ENCODE results near the gene CDCA4. TPM values are rescaled to one million over a fixed set of nuclear protein-coding genes. Genes with fewer than 3 reads are reported as not detected.

The CDCA4 gene
- total and polyA plus RNA-seq, 2 donors (not counting 1 experiment from before 2014, with no cell fraction given) = 6.3 to 11.7 TPM

- peaks cover 0 to 9% (median 0%) of the 10 kb centered on the region in 4 experiments for H3K27me3 ChIP-seq (replicated peaks in 1 of 4; ENCODE audit: control extremely low read depth in 1 of 4, control insufficient read depth in 3 of 4, insufficient read depth in 4 of 4, low read length in 3 of 4)
- ATAC-seq (ENCODE audit: low read depth) (no peak), DNase-seq (peak; percentile 4)
- no peak overlapping the region for H2AFZ ChIP-seq (ENCODE audit: insufficient read depth, low read depth, low read length, poor library complexity, severe bottlenecking)
- peaks cover 7% of the 10 kb centered on the region for H3K4me1 Mint-ChIP-seq
- no peak overlapping the region for H3K9ac ChIP-seq (ENCODE audit: low read length)
- no peak overlapping the region for H3K4me3 Mint-ChIP-seq
- intact Hi-C loops (cut with micrococcal nuclease) = no loop called here
- no peak overlapping the region for H3K27ac ChIP-seq (ENCODE audit: low read length in 2 of 2)
- WGBS (ENCODE audit: insufficient coverage) = 95% methylated on average over 17 of the region's 17 CpGs
- ChIA-PET CTCF (interaction anchor here (0.6 to 9.8 kb wide), 11 partner anchors 17 to 1393 kb away, joined by 3 to 132 read pairs (median 5); no protein-coding TSS in a partner anchor), POLR2A (no interaction called here)
- no peaks in the 10 kb centered on the region for H3K36me3 ChIP-seq (replicated peaks in 1 of 2; ENCODE audit: control extremely low read depth in 1 of 2, control insufficient read depth in 1 of 2, extremely low read depth in 1 of 2, insufficient read depth in 2 of 2, low read length in 1 of 2)
- no peak overlapping the region for H3K4me3 ChIP-seq (ENCODE audit: control extremely low read depth in 1 of 5, extremely low read depth in 1 of 5, insufficient read depth in 1 of 5, low read depth in 2 of 5, low read length in 4 of 5)
- no peaks in the 10 kb centered on the region for H3K9me3 Mint-ChIP-seq (ENCODE audit: insufficient read depth)
- H3K79me2 ChIP-seq (ENCODE audit: control insufficient read depth, insufficient read depth, low read length) = no peaks in the 10 kb centered on the region
- H3K9me3 ChIP-seq (ENCODE audit: control extremely low read depth in 1 of 3, control insufficient read depth in 2 of 3, insufficient read depth in 1 of 3, low read length in 2 of 3) = no peaks in the 10 kb centered on the region
- no peak overlapping the region for H3K4me2 ChIP-seq (replicated peaks; ENCODE audit: low read depth, low read length, poor library complexity, severe bottlenecking)
- H4K20me1 ChIP-seq (ENCODE audit: control insufficient read depth, insufficient read depth, low read length, poor library complexity, severe bottlenecking) = peaks cover 12% of the 10 kb centered on the region
- no peak for TF ChIP-seq EZH2 (IDR thresholded peaks at IDR 0.05; ENCODE audit: borderline replicate concordance, insufficient read depth, low read depth, low read length, poor library complexity, severe bottlenecking)
- TF ChIP-seq CTCF (IDR thresholded peaks at IDR 0.05) = no peak
- peaks cover 5 to 16% of the 10 kb centered on the region in 2 donors for H3K4me1 ChIP-seq (ENCODE audit: control insufficient read depth in 2 of 2, insufficient read depth in 2 of 2, low read length in 2 of 2)
- no peak overlapping the region for H3K27ac Mint-ChIP-seq
- no peaks in the 10 kb centered on the region for H3K27me3 Mint-ChIP-seq
These were observed 21.9 kb upstream of the CDCA4 start for GRCh38 chr14:105042813-105043212.

DNA sequence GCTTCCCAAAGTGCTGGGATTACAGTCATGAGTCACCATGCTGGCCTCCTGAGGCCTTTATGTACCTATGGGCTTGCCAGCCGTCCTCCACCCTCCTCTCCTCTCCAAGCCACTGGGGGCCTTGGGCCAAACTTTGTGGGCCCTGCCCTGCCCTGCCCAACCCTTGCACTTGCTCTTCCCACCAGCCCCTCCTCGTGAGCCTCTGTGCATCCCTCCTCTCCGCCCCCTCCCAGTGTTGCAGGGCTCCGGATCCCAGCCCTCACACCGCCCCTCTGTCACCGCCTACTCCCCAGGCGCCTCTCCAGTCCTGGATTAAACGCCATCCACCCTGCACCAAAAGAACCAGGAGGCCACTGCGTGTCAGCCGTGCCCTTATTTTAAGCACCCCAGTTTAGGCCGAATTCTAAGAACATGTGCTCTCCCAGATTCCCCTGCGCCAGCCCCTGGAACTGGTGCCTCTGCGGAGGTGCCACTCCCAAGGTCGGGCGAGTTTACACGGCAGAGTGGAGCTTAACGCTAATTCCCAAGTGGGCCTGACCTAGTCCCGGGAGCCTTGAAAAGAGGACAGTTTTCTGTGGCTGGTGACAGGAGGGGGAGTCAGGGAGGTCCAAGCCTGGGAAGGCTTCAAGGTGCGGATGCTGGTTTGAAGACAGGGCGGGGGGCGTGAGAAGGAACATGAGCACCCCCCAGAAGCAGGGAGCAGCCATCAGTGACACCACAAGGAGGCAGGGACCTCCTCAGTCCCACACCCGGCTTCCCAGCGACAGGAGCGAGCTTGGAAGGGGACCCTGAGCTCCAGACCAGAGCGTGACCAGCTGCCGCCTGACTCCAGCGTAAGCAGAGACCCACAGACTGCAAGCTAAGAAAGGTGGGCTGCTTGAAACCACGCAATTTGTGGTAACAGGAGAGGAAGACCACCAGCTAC is 21.2 kb upstream of the CDCA4 start:
- Mint-ChIP-seq H3K4me1 (peaks cover 6% of the 10 kb centered on the region), H3K4me3 (no peak overlapping the region), H3K27ac (no peak overlapping the region), H3K27me3 (no peaks in the 10 kb centered on the region), H3K9me3 (ENCODE audit: insufficient read depth) (no peaks in the 10 kb centered on the region)
- H3K9ac ChIP-seq (ENCODE audit: low read length) = no peak overlapping the region
- no peak overlapping the region for H3K4me2 ChIP-seq (replicated peaks; ENCODE audit: low read depth, low read length, poor library complexity, severe bottlenecking)
- ATAC-seq (ENCODE audit: low read depth) = no peak
- TF ChIP-seq CTCF (IDR thresholded peaks at IDR 0.05) = no peak
- no peak for TF ChIP-seq EZH2 (IDR thresholded peaks at IDR 0.05; ENCODE audit: borderline replicate concordance, insufficient read depth, low read depth, low read length, poor library complexity, severe bottlenecking)
- DNase-seq = peak; percentile 8
- no peaks in the 10 kb centered on the region for H3K9me3 ChIP-seq (ENCODE audit: control extremely low read depth in 1 of 3, control insufficient read depth in 2 of 3, insufficient read depth in 1 of 3, low read length in 2 of 3)
- peaks cover 5 to 10% of the 10 kb centered on the region in 2 donors for H3K4me1 ChIP-seq (ENCODE audit: control insufficient read depth in 2 of 2, insufficient read depth in 2 of 2, low read length in 2 of 2)
- H3K27ac ChIP-seq (ENCODE audit: low read length in 2 of 2) = no peak overlapping the region
- no peaks in the 10 kb centered on the region for H3K36me3 ChIP-seq (replicated peaks in 1 of 2; ENCODE audit: control extremely low read depth in 1 of 2, control insufficient read depth in 1 of 2, extremely low read depth in 1 of 2, insufficient read depth in 2 of 2, low read length in 1 of 2)
- intact Hi-C loops (cut with micrococcal nuclease) = no loop called here
- CTCF ChIA-PET = interaction anchor here (0.6 to 9.8 kb wide), 11 partner anchors 16 to 1394 kb away, joined by 3 to 132 read pairs (median 3); partner anchors contain the start of gene GPR132
- POLR2A ChIA-PET = no interaction called here
- WGBS (ENCODE audit: insufficient coverage) = 92% methylated on average over 27 of the region's 28 CpGs
- no peaks in the 10 kb centered on the region for H3K79me2 ChIP-seq (ENCODE audit: control insufficient read depth, insufficient read depth, low read length)
- H3K27me3 ChIP-seq (replicated peaks in 1 of 4; ENCODE audit: control extremely low read depth in 1 of 4, control insufficient read depth in 3 of 4, insufficient read depth in 4 of 4, low read length in 3 of 4) = peaks cover 0 to 9% (median 0%) of the 10 kb centered on the region in 4 experiments
- no peak overlapping the region for H2AFZ ChIP-seq (ENCODE audit: insufficient read depth, low read depth, low read length, poor library complexity, severe bottlenecking)
- peaks cover 4% of the 10 kb centered on the region for H4K20me1 ChIP-seq (ENCODE audit: control insufficient read depth, insufficient read depth, low read length, poor library complexity, severe bottlenecking)
- no peak overlapping the region for H3K4me3 ChIP-seq (ENCODE audit: control extremely low read depth in 1 of 5, extremely low read depth in 1 of 5, insufficient read depth in 1 of 5, low read depth in 2 of 5, low read length in 4 of 5)
